Endodermal cell (in vitro differentiated cells): Measurements from ENCODE around the gene NPY2R. TPM values are rescaled to one million over a fixed set of nuclear protein-coding genes. Genes with fewer than 3 reads are reported as not detected.

ENCODE experiments used
- DNase-seq: peaks from one replicate; pipeline ENCODE4 v3.0.0-alpha.2; 2017
- H3K27ac ChIP-seq: 2 replicates; pipeline ENCODE4 v1.5.1; 2013; ENCODE audit warnings: mild to moderate bottlenecking, low read depth, low read length, moderate library complexity
- H3K27me3 ChIP-seq: 2 replicates; pipeline ENCODE4 v1.6.1; 2013; ENCODE audit warnings: mild to moderate bottlenecking, low read length, moderate library complexity; ENCODE audit not compliant: insufficient read depth, control insufficient read depth, poor library complexity, severe bottlenecking
- H3K36me3 ChIP-seq: 2 replicates; pipeline ENCODE4 v1.7.0; 2013; ENCODE audit warnings: mild to moderate bottlenecking, low read length, moderate library complexity; ENCODE audit not compliant: control insufficient read depth, insufficient read depth
- H3K4me1 ChIP-seq: one replicate; pipeline ENCODE4 v1.7.0; 2013; ENCODE audit warnings: low read length; ENCODE audit not compliant: control insufficient read depth, insufficient read depth
- H3K4me3 ChIP-seq: 2 replicates; pipeline ENCODE4 v1.5.1; 2013; ENCODE audit warnings: mild to moderate bottlenecking, low read length, moderate library complexity
- H3K9ac ChIP-seq: 2 replicates; pipeline ENCODE4 v1.6.1; 2013; ENCODE audit warnings: mild to moderate bottlenecking, low read length, moderate library complexity; ENCODE audit not compliant: poor library complexity, severe bottlenecking; ENCODE audit errors: extremely low read depth
- H3K9me3 ChIP-seq: 2 replicates; pipeline ENCODE4 v1.6.1; 2013; ENCODE audit warnings: mild to moderate bottlenecking, low read length, moderate library complexity; ENCODE audit not compliant: control insufficient read depth
- H3K27ac Mint-ChIP-seq: 2 replicates; pipeline ENCODE4 v1.8.0; 2020; ENCODE audit warnings: mixed read lengths
- H3K27me3 Mint-ChIP-seq: 2 replicates; pipeline ENCODE4 v1.8.0; 2021; ENCODE audit warnings: mild to moderate bottlenecking, mixed read lengths; ENCODE audit not compliant: insufficient read depth
- H3K36me3 Mint-ChIP-seq: 2 replicates; pipeline ENCODE4 v1.8.0; 2020; ENCODE audit warnings: low read depth, mixed read lengths
- H3K4me1 Mint-ChIP-seq: 2 replicates; pipeline ENCODE4 v1.8.0; 2020; ENCODE audit warnings: mixed read lengths
- H3K4me3 Mint-ChIP-seq: 2 replicates; pipeline ENCODE4 v1.8.0; 2020; ENCODE audit warnings: mild to moderate bottlenecking, moderate library complexity, mixed read lengths
- H3K9me3 Mint-ChIP-seq: 2 replicates; pipeline ENCODE4 v1.8.0; 2020; ENCODE audit warnings: mild to moderate bottlenecking, mixed read lengths
- WGBS, 2 experiments: methylation state at CpG; one replicate each; pipeline versions ENCODE4 v1.1.5 to v1.1.7; 2013; ENCODE audit warnings: missing lambda C conversion rate in 2 of 2, mixed read lengths in 1 of 2; ENCODE audit not compliant: insufficient coverage in 1 of 2, insufficient read length in 1 of 2; 5-methylcytosine and 5-hydroxymethylcytosine counted together
- total RNA-seq, 2 donors: library from RNA; stranded (reverse); fragmentation: NEBNext Ultra II Directional in 1 of 2; extraction: Animal tissue kit (Norgen Biotek cat#: 25700) in 1 of 2; gene quantifications; 2 replicates in 1 of 2; 3 replicates in 1 of 2; pipeline ENCODE4 v1.2.1, GENCODE V29; 2021
- TF ChIP-seq, protein P1 (sequence below): fragments of 200-600 bp; sonication (generic); conservative IDR thresholded peaks from 2 replicates; pipeline ENCODE4 v1.5.0; 2021; ENCODE audit warnings: antibody characterized with exemption, mild to moderate bottlenecking

The NPY2R gene
- total RNA-seq, 2 donors from 2014 or later: not detected

DNA sequence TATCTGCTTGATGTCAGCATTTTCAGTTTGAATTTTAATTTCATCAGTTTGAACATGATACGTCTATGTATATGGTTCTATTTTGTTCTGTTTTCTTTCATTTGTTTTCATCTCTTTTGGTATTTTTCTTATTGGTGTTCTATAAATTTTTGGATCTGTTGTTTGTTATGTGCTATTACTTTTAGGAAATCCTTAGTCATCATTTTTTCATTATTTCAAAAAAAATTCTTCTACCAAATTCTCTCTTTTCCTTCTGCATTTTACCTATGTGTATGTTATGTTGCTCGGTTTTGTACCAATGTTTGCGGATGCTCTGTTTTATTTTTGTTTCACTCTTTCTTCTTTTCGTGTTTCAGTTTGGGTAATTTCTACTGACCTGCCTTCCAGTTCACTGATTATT, 32.8 kb downstream of the NPY2R start:
- Histone ChIP-seq H3K36me3 (no peaks in the 10 kb centered on the region), H3K27me3 (no peaks in the 10 kb centered on the region), H3K9ac (no peak overlapping the region), H3K27ac (no peak overlapping the region), H3K9me3 (no peaks in the 10 kb centered on the region), H3K4me3 (no peak overlapping the region), H3K4me1 (no peaks in the 10 kb centered on the region)
- Mint-ChIP-seq H3K27ac (no peak overlapping the region), H3K27me3 (no peaks in the 10 kb centered on the region), H3K9me3 (peaks cover 2% of the 10 kb centered on the region), H3K4me3 (no peak overlapping the region), H3K4me1 (no peaks in the 10 kb centered on the region), H3K36me3 (no peaks in the 10 kb centered on the region)
- TF ChIP-seq, protein P1, sequence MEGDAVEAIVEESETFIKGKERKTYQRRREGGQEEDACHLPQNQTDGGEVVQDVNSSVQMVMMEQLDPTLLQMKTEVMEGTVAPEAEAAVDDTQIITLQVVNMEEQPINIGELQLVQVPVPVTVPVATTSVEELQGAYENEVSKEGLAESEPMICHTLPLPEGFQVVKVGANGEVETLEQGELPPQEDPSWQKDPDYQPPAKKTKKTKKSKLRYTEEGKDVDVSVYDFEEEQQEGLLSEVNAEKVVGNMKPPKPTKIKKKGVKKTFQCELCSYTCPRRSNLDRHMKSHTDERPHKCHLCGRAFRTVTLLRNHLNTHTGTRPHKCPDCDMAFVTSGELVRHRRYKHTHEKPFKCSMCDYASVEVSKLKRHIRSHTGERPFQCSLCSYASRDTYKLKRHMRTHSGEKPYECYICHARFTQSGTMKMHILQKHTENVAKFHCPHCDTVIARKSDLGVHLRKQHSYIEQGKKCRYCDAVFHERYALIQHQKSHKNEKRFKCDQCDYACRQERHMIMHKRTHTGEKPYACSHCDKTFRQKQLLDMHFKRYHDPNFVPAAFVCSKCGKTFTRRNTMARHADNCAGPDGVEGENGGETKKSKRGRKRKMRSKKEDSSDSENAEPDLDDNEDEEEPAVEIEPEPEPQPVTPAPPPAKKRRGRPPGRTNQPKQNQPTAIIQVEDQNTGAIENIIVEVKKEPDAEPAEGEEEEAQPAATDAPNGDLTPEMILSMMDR: no peak
- WGBS, 2 experiments: 90 to 93% methylated on average over 2 to 4 of the region's 4 CpGs
- no peak for DNase-seq

DNA sequence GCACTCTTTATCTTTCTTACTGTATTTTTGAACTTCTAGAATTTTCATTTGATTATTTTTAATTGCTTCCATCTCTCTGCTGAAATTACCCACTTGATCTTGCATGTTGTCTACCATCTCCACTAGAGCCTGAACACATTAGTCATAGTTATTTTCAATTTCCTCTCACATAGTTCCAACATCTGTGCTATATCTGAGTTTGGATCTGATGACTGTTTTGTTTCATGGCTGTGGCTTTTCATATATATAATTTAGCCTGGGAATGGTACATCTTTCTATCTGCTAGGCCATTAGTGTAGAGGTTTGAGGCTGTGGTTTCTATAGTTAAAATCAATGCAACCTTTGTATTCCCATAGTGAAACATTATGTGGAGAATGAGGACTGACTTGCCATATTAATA, 33.2 kb downstream of the NPY2R start:
- Histone ChIP-seq H3K4me3 (no peak overlapping the region), H3K27me3 (no peaks in the 10 kb centered on the region), H3K9me3 (no peaks in the 10 kb centered on the region), H3K9ac (no peak overlapping the region), H3K36me3 (no peaks in the 10 kb centered on the region), H3K27ac (no peak overlapping the region), H3K4me1 (no peaks in the 10 kb centered on the region)
- Mint-ChIP-seq H3K27ac (no peak overlapping the region), H3K27me3 (no peaks in the 10 kb centered on the region), H3K36me3 (no peaks in the 10 kb centered on the region), H3K4me3 (no peak overlapping the region), H3K4me1 (no peaks in the 10 kb centered on the region), H3K9me3 (peaks cover 1% of the 10 kb centered on the region)
- no peak for DNase-seq
- TF ChIP-seq, protein P1: no peak

DNA sequence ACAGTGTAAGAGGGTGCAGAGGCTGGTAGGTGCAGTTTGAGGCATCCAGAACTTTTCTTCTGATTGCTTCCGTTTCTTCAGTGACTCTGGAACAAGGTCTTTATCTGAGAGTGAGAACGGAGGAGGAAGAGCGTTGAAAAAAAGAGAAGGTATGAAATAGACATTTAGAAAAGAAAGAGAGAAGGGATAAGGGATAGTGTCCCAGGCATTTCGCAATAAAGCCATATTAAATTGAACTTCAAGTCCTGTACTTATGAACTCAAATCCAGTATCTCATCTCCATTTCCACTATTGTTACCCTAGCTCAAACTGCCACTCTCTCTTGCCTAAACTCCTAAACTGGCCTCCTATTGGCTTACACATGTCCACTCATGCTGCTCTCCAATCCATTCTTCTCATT, 36.7 kb downstream of the NPY2R start:
- Histone ChIP-seq H3K36me3 (no peaks in the 10 kb centered on the region), H3K9me3 (no peaks in the 10 kb centered on the region), H3K27ac (no peak overlapping the region), H3K9ac (no peak overlapping the region), H3K27me3 (no peaks in the 10 kb centered on the region), H3K4me1 (peaks cover 6% of the 10 kb centered on the region), H3K4me3 (no peak overlapping the region)
- WGBS, 2 experiments: 88 to 100% methylated on average over 3 to 4 of the region's 4 CpGs
- Mint-ChIP-seq H3K27ac (no peak overlapping the region), H3K27me3 (no peaks in the 10 kb centered on the region), H3K36me3 (no peaks in the 10 kb centered on the region), H3K9me3 (no peaks in the 10 kb centered on the region), H3K4me1 (peaks cover 15% of the 10 kb centered on the region), H3K4me3 (no peak overlapping the region)
- no peak for DNase-seq
- TF ChIP-seq, protein P1: no peak
